NCI-H1092 (cell line): ENCODE results near the gene CNOT4.
"Not testable (repeated sequence)": the region's sequence is repeated elsewhere in the genome, so short reads cannot be mapped to it uniquely, and the experiment has no call there.

ENCODE experiments used
- DNase-seq: peaks from one replicate; lab custom pipeline; 2025; lab: John Stamatoyannopoulos, UW

Gene CNOT4

DNA sequence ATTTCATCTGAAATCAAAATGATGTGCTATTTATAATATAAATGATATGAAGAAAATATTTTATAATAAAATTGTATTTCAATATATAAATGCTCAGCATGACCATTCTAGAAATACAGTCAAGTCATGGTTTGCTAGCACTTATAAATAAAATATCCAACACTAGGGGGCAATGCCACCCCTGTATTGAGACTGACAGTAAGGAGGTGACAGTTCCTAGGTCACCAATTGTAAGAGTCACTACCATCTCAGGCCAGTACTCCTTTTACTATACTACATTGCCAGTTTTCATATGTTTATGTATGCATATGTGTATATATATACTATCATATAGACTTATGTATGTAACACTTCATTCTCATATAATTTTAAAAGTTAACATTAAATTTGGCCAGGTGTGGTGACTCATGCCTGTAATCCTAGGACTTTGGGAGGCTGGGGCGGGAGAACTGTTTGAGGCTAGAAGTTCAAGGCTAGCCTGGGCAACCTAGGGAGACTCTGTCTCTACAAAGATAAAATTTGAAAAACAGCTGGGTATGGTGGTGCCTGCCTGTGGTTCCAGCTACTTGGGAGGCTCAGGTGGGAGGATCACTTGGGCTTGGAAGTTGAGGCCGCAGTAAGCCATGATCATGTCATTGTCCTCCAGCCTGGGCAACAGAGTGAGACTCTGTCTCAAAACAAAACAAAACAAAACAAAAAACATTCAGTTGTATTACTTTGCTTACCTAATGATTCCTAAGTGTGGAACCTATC is 2.4 kb upstream of the CNOT4 start:
- DNase-seq: peak; percentile 50

DNA sequence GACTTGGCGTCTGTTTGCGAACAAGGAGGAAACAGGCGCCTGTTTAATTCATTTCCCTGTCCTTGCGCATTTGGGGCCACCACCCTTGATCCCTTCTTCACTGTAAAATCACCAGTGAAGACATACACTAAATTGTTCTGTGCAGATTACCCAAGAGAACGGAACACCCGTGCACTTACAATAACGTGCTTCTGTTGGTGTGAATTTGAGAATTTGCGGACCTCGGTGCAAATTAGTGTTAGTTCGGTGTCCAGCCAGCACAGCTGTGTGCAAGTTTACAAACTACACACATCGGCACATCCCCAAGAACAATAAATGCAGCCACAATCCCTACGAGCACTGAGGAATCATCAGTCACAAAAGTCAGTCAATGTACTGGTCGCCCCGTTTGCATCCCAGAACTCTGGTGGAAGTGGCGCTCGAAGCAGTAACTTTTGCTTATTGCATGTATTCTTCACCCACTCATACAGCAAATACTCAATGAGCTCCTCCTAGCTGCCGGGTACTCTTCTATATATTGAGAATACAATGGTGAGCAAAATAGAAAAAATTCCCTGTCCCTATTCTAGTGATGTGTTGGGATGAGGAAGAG is 786 bp upstream of the CNOT4 start:
- no peak for DNase-seq

DNA sequence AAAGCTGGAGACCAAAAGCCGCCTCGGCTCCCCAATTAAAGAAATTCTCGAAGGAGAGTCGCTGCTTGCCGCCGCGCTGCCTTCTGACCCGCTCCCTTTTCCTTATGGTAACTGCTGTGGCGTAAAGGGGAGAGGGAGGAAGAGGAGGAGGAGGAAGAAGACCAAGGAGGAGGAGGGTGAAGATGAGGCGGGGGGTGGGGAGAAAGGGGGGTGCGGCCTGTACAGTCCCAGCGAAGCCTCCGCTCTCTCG is 388 bp downstream of the CNOT4 start:
- DNase-seq: no peak

DNA sequence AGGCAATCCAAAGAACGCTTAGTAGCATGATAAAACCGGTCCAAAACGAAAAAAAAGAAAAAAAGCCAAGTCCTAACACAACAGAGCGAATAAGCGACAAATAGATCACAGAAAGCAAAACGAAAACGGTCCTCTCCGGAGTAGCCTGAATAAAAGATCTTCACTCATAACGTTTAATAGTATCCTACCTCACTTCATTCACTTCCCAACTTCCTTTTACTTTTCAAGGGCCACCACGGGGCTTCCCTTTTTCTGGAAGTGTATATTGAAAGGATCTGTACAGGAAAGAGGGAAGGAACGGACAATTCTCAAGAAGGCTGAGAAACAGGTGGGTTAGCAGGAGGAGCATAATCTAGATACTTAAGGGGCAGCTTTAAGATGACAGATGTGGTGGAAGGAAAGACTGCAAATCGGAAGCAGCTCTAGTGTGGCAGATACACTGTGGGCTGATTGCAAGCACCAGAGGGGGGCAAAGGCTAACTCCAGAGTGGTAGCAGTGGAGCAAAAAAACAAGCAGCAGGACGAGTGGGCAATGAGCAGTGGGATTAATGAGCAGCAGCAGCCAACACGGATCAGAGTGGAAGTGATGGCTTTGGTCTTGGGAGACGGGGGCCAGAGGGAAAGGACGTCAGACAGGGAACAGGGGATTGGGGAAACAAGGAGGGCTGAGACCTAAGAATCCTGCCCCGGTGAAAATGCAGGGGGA is 866 bp downstream of the CNOT4 start:
- DNase-seq: no peak

DNA sequence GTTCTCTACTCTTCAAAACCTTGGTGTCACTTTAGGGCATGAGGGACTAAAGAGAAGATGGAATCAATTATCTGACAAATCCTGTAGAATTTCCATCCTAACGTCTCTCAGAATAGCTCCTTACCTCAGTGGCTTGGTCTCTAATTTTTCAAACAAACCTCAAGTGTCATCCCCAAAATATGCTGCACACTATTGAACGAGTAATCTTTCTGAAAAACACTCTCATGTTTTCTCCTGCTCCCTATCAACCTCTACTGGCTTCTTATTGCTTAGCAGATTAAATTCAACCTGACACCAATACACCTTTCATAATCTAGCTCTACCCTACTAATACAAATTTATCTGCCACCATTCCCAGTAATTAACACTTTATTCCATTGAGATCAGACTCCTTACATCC is 8.5 kb downstream of the CNOT4 start:
- DNase-seq: no peak

DNA sequence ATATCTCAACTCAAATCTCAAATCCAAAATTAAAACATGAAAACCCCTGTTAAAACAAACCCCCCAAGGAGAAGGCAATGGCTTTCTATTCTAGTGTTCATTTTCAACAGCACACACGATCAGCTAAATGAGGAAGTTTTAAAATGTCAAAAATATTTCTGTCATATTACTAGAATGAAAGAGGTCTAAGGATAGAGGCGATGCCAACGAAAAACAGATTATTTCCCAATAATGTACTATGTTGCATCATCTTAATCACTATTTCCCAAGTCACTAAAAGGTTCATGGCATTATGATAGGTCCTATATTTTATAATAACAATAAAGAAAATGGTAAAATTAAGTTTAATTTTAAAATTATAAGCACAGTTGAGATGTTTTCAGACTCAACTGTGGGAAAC is 10.1 kb downstream of the CNOT4 start:
- DNase-seq: no peak

DNA sequence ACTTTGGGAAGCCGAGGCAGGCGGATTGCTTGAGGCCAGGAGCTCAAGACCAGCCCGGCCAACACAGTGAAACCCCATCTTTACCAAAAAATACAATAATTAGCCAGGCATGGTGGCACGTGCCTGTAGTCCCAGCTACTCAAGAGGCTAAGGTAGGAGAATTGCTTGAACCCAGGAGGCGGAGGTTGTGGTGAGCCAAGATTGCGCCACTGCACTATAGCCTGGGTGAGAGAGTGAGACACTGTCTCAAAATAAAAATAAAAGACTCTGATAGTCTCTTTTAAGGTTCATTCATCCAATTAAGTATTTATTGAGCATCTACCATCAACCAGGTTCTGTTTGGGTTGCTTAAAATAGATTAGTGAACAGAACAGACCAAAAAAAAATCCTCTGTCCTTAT is 12.7 kb downstream of the CNOT4 start:
- DNase-seq: not testable (repeated sequence)

DNA sequence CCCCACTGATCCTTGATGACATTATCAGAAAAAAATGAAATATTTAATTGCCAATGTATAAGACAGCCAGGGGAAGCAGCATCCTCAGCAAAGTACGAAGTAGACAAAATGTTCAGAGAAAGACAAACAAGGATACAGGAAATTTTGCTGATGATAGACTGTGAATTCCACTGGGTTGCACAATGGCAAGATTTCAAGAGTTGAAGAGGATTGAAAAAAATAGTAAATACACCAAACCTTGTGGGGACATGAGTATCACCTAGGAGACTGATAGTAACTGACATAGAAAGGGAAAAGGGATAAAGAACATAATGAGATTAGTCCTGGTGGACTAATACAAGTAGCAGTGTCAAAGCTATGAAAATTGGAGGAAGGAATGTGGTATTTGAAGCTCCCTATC is 16.5 kb downstream of the CNOT4 start:
- no peak for DNase-seq

DNA sequence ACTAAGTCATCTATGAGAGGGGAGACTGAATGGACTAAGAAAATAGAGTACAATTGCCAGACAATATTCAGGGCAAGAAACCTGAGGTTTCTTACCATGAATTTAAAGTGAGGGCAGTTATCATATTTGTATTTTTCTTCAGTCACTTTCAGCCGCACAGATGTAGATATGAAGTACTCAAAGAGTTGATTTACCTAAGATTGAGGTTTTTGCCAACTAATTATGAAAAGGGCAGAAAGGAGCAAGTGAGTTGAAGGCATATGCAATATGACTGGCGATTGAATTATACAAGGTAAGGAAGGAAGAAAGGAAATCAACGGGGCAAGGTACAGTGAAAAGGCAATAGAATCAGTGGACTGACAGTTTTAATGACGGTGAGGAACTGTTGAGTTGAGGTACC is 17.8 kb downstream of the CNOT4 start:
- no peak for DNase-seq

DNA sequence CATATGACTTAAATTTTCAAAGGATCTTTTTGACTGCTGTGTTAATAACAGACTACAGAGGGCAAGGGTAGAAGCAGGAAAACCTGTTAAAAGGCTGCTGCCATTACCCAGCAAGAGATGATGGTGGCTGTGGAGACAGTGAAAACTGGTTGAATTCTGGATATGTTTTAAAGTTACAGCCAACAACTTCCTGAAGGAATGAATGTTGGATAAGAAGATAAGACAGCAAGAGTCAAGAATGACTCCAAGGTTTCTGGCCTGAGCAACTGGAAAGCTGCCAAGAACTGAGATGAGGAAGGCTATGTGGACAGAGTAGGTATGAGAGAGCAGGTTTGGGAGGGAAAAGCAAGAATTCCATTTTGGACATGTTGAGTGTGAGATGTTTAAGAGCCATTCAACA is 19.1 kb downstream of the CNOT4 start:
- DNase-seq: no peak

DNA sequence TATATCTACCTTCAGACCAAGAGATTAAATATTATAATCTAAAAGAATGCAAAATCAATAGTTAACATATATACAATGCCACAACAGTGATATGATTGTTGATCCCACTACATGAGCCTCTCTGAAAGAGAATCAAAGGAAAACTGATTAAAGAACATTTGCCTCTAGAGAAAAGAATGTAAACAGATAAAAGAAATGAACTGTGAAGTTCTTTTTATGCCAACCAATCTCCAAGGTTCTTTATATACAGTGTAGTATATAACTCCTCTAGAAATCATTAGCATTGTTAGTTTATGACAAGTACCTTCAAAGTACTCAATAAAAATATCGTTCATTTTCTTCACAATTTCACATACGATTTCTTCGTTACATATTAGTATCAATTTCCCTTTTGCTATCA is 20.1 kb downstream of the CNOT4 start:
- DNase-seq: no peak

DNA sequence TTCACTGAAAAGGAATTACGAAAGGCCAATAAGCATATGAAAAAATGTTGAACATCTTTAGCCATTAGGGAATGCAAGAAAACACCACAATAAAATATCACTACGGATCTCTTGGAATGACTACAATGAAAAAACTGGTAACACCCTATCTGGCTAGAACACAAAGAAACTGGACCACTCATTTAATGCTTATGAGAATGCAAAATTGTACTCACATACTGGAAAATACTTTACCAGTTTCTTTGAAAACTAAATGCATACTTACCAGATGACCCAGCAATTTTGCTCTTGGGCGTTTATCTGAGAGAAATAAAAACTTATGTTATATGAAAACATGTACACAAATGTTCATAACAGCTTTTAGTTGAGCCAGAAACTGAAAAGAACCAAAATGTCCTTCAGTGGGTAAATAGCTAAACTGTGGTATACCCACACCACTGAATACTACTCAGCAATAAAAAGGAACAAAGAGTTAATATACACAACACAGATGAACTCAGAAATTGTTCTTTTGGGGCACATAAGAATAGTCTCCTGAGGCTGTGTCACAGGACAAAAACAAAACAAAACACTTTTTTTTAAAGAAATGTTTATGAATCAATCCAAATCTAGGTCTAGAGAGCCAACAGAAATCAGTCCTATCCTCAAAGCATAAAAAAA is 23.5 kb downstream of the CNOT4 start:
- no peak for DNase-seq

DNA sequence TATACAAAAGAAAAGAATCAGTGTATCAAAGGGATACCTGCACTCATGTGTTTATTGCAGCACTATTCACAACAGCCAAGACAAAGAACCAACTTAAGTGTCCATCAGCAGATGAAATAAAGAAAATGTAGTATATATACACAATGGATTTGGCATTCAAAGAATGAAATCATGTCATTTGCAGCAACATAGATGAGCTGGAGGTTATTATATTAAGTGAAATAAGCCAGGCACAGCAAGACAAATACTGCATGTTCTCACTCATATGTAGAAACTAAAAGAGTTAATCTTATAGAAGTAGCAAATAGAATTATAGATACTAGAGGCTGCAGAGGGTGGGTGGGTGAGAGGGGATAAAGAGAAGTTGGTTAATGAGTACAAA is 28.3 kb downstream of the CNOT4 start:
- DNase-seq: no peak

DNA sequence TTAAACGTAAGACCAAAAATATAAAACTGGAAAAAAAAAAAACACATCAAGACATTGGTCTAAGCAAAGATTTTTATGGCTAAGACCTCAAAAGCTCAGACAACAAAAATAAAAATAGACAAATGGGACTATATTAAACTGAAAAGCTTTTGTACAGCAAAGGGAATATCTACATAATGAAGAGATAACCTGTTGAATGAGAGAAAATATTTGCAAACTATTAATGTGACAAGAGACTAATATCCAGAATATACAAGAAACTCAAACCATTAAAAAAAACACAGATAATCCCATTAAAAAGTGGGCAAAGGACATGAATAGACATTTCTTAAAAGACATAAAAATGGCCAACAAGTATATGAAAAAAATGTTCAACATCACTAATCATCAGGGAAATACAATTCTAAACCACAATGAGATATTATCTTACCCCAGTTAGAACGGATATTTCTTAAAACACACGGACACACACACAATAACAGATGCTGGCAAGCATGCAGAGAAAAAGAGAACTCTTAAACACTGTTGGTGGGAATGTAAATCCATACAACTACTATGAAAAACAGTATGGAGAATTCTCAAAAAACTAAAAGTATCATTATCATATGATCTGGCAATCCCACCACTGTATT is 28.8 kb downstream of the CNOT4 start:
- DNase-seq: no peak

DNA sequence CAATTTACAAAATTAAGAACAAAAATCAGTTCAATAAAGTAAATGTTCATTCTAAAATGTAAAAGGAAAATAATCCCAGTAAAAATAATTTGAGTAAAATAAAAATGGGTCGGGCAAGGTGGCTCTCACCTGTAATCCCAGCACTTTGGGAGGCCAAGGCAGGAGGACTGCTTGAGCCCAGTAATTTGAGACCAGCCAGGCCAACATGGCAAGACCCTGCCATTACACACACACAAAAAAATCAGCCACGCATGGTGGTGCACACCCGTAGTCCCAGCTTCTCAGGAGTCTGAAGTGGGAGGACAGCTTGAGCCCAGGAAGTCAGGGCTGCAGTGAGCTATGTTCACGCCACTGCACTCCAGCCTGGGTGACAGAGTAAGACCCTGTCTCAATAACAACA is 34.4 kb downstream of the CNOT4 start:
- DNase-seq: no peak

DNA sequence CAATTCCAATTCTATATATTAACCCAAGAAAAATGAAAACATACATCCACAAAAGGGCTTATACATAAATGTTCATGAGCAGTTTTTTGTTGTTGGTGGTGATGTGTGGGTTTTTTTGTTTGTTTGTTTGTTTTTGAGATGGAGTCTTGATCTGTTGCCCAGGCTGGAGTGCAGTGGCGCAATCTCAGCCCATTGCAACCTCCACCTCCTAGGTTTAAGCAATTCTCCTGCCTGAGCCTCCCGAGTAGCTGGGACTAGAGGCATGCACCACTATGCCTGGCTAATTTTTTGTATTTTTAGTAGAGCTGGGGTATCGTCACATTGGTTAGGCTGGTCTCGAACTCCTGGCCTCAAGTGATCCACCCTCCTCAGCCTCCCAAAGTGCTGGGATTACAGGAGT is 40.2 kb downstream of the CNOT4 start:
- DNase-seq: not testable (repeated sequence)

DNA sequence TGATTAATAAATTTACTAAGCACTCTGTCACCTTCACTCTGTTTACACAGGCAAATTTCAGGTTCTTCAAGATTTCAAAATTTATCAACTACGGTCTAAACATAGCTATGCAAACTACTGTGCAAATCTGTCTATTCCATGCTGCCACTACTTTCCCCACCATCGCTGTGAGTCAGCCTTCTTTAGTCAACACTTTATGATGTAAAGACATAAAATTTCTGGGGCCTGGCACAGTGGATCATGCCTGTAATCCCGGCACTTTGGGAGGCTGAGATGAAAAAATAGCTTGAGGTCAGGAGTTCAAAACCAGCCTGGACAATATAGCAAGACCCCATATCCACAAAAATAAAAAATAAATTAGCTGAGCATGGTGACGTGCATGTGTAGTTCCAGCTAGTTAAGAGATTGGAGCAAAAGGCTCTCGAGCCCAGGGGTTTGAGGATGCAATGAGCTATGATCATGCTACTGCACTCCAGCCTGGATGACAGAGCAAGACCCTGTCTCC is 42.6 kb downstream of the CNOT4 start:
- DNase-seq: no peak

DNA sequence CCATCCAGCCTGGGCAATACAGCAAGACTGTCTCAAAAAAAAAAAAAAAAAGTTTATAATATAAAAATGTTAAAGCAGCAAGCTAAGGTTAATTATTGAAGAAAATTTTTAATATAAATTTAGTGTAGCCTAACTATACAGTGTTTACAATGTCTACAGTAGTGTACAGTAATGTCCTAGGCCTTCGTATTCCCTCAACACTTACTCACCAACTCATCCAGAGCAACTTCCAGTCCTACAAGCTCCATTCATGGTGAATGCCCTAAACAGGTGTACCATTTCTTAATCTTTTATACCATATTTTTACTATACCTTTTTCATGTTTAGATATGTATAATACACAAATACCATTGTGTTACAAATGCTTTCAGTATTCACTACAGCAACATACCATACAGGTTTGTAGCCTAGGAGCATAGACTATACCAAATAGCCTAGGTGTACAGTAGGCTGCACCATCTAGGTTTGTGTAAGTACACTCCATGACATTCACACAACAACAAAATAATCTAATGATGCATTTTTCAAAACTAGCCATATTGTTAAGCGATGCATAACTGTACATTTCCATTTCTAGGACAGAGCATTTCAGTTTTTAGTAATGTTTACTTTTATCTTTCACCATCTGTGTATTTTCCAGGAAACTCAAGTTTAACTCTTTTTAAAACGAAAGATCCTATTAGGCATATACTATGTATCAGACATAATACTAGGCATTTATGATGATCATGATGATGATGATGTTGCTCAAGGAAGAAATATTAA is 43.3 kb downstream of the CNOT4 start:
- no peak for DNase-seq

DNA sequence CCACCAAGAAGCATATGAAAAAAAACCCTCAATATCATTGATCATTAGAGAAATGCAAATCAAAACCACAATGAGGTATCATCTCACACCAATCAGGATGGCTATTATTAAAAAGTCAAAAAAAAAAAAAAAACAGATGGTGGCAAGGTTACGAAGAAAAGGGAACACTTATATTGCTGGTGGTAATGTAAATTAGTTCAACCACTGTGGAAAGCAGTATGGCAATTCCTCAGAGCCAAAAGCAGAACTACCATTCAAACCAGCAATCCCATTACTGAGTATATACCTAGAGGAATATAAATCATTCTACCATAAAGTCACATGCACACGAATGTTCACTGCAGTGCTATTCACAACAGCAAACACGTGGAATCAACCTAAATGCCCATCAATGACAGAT is 46.0 kb downstream of the CNOT4 start:
- DNase-seq: no peak

DNA sequence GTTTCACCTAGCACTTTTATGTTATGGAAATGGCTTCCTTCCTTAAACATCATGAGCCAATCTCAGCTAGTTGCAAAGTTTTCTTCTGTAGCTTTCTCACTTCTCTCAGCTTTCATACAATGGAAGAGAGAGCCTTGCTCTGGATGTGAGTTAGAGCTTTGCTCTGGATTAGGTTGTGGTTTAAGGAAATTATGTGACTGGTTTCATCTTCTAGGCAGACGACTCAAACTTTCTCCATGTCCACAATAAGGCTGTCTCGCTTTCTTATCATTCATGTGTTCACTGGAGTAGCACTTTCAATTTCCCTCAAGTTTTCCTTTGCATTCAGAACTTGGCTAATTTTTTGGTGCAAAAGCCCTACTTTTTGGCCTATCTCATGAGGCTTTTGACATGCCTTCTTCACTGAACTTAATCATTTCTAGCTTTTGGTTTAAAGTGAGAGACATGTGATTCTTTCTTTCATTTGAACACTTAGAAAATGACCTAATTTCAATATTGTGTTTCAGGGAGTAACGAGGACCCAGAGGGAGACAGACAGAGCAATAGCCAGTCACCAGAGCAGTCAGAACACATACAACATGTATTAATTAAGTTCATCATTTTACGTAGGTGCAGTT is 49.8 kb downstream of the CNOT4 start:
- DNase-seq: no peak

DNA sequence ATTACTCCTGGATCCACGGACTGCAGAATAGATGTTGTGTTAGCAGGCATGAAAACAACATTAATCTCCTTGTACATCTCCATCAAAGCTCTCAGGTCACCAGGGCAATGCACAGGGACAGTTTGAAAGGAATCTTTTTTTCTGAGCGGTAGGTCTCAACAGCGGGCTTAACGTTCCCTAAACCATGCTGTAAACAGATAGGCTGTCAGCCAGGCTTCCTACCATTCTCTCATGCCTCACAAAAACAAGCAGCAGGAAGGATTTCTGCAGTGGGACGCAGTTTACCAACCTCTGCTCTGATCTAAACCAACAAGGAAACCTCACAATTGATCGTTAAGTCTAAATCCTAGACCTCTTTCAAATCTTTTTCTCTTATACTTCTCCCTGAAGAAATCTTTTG is 50.8 kb downstream of the CNOT4 start:
- DNase-seq: no peak
